GM18511 (cell line): ENCODE data around the gene AGAP3.
A peak's percentile ranks its signal among the peaks of the same experiment; 100 is the strongest.

Experiments used
- ATAC-seq: cut with Tn5 transposase; IDR thresholded peaks from one replicate; pipeline ENCODE4 v1.9.1; 2021; ENCODE audit warnings: mild to moderate bottlenecking, moderate library complexity; ENCODE audit not compliant: unreplicated experiment

Gene AGAP3

DNA sequence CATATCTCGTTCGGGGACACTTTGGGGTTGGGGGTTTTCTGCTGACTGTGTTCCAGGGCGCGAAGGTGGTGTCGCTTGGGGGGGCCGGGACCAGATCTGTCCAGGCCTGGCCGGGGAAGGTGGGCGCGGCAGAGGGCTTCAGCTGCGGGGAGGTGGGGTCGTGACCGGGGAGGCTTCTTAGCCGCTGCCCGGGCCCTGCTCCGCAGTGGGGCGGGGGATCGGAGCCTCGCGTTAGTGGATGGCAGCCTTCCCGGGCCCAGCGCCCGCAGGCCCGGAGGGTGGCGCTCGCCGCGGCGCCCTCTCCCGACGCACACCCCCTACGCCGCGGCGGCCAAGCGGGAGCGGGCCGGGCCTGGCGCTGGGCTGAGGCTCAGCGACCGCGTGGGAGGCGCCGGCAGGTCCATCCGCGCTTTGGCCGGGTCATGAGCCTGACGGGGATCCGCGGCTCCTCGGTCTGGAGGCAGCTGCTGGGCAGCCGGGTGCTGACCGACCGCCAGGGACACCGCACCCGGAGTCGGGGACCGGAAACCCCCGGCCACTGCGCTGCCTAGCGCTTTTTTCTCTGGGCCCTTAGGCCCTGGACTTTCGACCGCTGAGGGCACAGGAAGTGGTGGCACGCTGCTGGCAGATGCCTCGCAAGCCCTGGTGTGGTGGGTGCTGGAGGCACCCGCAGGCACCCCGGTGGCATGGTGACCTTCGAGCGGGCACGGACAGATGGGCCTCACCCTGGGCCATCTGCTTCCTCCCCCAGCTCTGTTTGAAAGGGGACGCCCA, 1.2 kb downstream of the AGAP3 start:
- ATAC-seq: peak; percentile 32

- no peak for ATAC-seq
Measured at GRCh38 chr7:151088019-151088855, 2.0 kb downstream of the AGAP3 start.

GRCh38 chr7:151088856-151089699, 2.8 kb downstream of the AGAP3 start:
- ATAC-seq: no peak

DNA sequence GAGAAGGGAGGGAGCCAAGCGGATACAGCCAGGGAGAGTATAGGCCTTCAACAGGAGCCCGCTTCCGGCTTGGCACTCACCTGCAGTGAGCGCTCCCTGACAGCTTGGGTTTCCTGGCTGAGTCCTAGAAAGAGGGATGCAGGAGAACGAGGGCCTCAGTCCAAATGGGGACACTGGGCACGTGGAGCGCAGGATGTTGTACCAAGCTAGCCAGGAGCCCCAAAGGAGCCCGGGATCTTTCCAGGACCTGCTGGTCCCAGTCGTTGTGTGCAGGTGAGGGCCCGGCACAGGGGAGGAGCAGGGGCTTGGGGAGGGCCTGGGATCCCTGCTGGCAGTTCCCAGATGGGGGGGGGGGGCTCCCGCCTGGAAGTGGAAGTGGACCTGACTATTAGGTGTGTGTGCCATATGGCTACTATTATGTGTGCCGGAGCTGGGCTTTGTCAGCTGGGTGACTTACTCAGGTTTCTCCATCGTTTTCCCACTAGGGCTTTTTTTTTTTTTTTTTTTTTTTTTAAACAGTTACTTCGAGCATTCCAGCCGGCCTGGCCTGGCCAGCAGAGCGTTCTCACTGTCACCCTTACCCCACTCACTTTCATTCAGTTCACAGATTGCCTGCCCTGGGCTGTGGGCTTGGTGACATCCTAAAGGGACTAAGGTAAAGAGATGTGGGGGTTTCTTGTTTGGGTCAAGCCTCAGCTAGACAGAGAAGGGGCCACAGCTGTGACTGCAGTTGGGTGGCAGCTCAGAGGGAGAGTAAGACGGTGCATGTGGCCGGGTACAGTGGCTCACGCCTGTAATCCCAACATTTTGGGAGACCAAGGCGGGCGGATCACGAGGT, 3.8 kb downstream of the AGAP3 start:
- ATAC-seq: no peak

DNA sequence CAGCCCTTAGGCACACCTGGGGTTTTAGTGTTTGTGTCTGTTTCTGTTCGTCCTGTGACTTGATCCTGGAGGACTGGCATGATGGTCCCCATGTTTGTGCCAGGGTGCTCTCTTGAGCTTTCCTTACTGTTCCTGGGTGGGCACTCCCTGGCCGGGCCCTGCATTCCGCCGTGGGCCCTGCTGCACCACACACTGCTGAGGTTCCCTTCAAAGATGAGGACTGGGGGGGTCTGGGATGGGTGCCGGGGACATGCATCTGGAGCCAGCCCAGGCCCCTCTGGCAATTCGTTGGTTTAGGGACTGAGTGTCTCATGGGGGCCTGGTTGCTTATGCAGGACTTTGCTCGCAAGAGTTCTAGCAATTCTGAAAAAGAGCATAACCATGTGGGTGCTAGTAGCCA, 4.7 kb downstream of the AGAP3 start:
- ATAC-seq: no peak

DNA sequence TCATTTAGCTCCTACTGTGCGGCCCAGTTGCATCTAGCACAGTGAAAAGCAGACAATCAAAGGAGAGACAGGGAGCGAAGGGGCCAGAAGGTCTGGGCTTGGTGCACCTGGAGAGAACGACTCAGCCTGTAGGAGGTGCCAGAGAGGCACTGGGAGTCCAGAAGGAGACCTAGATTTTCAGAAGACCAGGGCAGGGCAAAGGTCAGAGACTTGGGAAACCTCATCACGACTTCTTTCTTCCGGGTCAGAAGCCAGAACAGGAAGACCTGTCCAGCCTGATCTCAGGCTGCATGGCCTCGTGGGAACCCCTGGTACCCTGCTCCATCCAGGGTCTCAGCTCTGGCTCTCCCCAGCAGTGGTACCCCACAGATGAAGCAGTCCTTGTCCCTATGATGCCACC, 5.2 kb downstream of the AGAP3 start:
- no peak for ATAC-seq

GRCh38 chr7:151091988-151092387, 5.7 kb downstream of the AGAP3 start:
- ATAC-seq: no peak

GRCh38 chr7:151093748-151094147, 7.5 kb downstream of the AGAP3 start:
- no peak for ATAC-seq

- ATAC-seq: no peak
Measured at GRCh38 chr7:151094675-151095074, 8.4 kb downstream of the AGAP3 start.

- ATAC-seq: no peak
Measured at GRCh38 chr7:151095123-151095797, 9.0 kb downstream of the AGAP3 start.

DNA sequence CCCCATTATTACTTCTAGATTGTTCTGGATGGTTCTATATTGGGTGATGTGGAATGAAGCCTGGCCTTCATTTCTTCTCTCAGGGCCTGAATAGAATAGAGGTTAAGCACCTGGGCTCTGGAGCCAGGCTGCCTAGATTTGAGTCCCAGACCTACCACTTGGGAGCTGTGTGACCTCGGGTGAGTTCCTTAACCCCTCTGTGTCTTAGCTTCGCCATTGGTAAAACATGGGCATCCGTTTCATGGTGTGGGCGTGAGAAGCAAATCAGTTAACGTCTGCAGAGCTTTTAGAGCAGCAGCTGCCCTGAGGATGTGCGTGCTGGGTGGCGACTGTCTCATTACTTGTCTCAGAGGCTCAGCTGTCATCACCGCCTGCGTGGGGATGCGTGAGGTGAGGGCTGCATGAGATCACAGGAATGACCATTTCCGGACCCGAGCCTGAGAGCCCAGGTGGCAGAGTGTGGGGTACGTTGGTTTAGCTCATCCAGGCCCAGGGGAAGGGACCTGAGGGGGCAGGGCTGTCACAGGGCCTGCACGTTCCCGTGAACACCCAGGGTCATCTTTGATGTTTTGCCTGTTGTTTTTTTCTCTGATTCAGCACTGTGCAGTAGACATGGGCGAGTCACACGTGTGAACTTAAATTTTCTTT, 9.7 kb downstream of the AGAP3 start:
- ATAC-seq: no peak

- no peak for ATAC-seq
Measured at GRCh38 chr7:151099486-151100211, 13.4 kb downstream of the AGAP3 start.

- no peak for ATAC-seq
Measured at GRCh38 chr7:151100921-151101320, 14.6 kb downstream of the AGAP3 start.

DNA sequence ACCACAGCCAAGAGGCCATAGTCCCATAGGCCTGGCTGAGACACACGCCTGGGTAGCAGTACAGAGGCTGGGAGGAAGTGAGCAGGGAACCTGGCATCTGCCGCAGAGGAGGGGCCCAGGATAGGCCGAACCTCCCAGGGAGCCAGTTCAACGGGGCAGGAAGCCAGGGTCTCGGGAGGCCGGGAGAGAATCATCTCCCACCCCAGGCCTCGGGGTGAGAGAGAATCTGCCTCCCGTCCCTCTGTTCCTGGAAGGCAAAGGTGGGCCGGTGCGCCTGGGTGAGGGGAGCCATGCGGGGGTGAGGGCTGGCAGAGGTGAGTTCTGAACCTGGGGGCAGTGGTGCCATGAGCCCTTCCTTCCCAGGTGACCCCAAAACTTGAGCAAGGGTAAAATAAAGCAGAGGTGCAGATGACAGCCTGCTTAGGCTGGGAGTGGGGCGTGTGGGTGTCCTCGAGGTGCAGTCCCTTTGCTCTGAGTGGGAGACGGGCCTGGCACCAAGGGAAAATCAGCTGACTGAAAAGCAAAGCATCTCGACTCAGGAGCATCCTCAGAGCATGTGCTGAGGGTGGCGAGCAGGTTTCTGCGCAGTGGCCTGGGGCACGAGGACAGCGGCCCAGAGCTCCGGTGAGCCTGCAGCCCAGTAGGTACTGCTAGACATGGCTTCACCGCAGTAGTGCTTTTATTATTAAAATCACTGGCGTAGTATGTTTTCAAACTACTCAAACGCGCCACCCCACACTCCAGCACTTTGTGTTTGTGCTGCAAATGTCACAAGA, 15.5 kb downstream of the AGAP3 start:
- ATAC-seq: no peak

- ATAC-seq: no peak
Measured at GRCh38 chr7:151102991-151103390, 16.7 kb downstream of the AGAP3 start.

DNA sequence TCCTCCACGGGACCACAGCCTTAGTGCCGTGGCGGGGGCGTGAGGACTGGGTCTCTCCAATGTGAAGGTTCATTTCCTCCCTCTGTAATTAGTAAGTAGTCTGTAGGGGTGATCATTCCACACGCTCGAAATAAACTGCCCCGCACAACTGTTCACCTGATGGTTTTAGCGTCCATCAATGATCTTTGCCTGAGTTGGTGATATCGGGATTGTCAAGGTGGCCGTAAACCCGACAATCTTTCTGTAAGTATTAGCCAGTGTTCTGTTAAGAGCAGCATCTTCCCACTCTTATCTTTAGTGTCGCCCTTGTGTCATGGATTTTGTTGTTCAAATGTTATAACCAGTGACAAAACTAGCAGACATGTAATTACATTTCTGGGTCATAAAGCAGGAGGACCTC, 17.7 kb downstream of the AGAP3 start:
- ATAC-seq: no peak

DNA sequence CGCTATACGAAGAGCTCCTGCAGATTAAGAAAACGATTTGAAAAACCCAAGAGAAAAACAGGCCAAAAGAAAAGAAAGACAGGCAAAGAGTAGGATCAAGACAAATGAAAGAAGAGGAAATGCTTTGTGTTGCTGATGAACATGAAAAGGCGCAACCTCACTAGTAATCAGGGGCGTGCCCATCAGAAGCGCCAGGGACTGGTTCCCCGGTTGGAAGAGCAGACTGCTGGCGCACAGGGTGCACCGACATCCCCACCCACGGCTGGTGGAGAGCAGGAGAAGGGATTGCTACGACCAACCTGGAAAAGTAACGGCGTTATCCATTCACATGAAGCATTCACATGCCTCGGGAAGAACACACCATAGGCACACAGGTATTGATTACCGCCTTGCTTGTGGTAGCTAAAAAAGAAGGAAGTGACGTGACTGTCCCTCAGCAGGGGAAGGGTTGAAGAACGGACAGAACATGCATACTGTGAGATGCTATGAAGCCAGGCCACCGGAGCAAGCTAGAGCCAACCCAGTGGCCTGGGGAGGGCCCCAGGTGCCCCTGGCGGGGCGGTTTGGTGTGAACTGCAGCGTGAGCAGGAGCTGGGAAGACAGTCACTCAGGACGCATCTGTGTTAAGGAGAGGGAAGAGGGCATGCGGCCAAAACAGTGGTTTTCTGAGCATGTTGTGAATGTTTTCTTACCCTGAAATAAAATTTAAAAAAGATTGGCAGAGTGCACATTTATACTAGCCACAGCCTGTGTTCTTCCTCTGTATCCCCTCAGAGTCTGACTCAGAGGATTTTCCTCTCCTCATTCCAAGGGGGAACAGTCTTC, 18.3 kb downstream of the AGAP3 start:
- no peak for ATAC-seq
